Adipocyte (in vitro differentiated cells): ENCODE results near the gene POLN.
A peak's percentile ranks its signal among the peaks of the same experiment; 100 is the strongest.

ENCODE experiments used
- DNase-seq: peaks from one replicate; pipeline ENCODE4 v3.0.0-alpha.2; 2015; ENCODE audit warnings: low read depth
- H3K27me3 ChIP-seq: replicated peaks from 2 replicates; pipeline ENCODE4 v1.7.0; 2013; ENCODE audit warnings: mild to moderate bottlenecking, low read length, moderate library complexity; ENCODE audit not compliant: control insufficient read depth, insufficient read depth
- H3K36me3 ChIP-seq: 2 replicates; pipeline ENCODE4 v1.7.0; 2013; ENCODE audit warnings: low read length, mild to moderate bottlenecking, moderate library complexity; ENCODE audit not compliant: control insufficient read depth, insufficient read depth, severe bottlenecking
- H3K4me1 ChIP-seq: 2 replicates; pipeline ENCODE4 v1.7.0; 2013; ENCODE audit warnings: mild to moderate bottlenecking, low read length, moderate library complexity; ENCODE audit not compliant: control insufficient read depth, insufficient read depth
- H3K4me3 ChIP-seq: 2 replicates; pipeline ENCODE4 v1.7.0; 2013; ENCODE audit warnings: mild to moderate bottlenecking, low read length, moderate library complexity
- H3K9ac ChIP-seq: 2 replicates; pipeline ENCODE4 v1.7.0; 2013; ENCODE audit warnings: mild to moderate bottlenecking, low read length, moderate library complexity
- H3K9me3 ChIP-seq: 2 replicates; pipeline ENCODE4 v1.7.0; 2013; ENCODE audit warnings: mild to moderate bottlenecking, low read length, moderate library complexity; ENCODE audit not compliant: control insufficient read depth

POLN gene

GRCh38 chr4:2060611-2061185 lies 181.2 kb downstream of the POLN start:
- Histone ChIP-seq H3K9me3 (no peaks in the 10 kb centered on the region), H3K4me3 (no peak overlapping the region), H3K36me3 (no peaks in the 10 kb centered on the region), H3K9ac (no peak overlapping the region), H3K4me1 (no peaks in the 10 kb centered on the region), H3K27me3 (peaks cover 27% of the 10 kb centered on the region)
- no peak for DNase-seq

GRCh38 chr4:2059726-2060602 lies 182.0 kb downstream of the POLN start:
- H3K36me3 ChIP-seq, result no peaks in the 10 kb centered on the region
- H3K27me3 ChIP-seq, result peaks cover 33% of the 10 kb centered on the region
- no peak overlapping the region for H3K9ac ChIP-seq
- H3K4me3 ChIP-seq, result no peak overlapping the region
- H3K4me1 ChIP-seq, result no peaks in the 10 kb centered on the region
- no peaks in the 10 kb centered on the region for H3K9me3 ChIP-seq
- peak; percentile 51 for DNase-seq

GRCh38 chr4:2059046-2059725 lies 182.7 kb downstream of the POLN start, which contains the start of gene NAT8L:
NAT8L (plus strand) TSS chr4:2059327; CDS start chr4:2059512, 185 bp downstream.
- DNase-seq, result peak; percentile 60
- Histone ChIP-seq H3K36me3 (no peaks in the 10 kb centered on the region), H3K27me3 (peaks cover 33% of the 10 kb centered on the region)

GRCh38 chr4:2058264-2059045 lies 183.5 kb downstream of the POLN start:
- H3K4me3 ChIP-seq, result no peak overlapping the region
- no peaks in the 10 kb centered on the region for H3K9me3 ChIP-seq
- H3K4me1 ChIP-seq, result no peaks in the 10 kb centered on the region
- H3K27me3 ChIP-seq, result peaks cover 37% of the 10 kb centered on the region
- H3K36me3 ChIP-seq, result no peaks in the 10 kb centered on the region
- peak; percentile 55 for DNase-seq
- no peak overlapping the region for H3K9ac ChIP-seq

More at GRCh38 chr4:2059046-2059725, 182.7 kb downstream of the POLN start, which contains the start of gene NAT8L:
- H3K4me3 ChIP-seq, result no peak within 1 kb of the TSS
- H3K4me1 ChIP-seq, result no peaks in the 10 kb centered on the region
- H3K9ac ChIP-seq, result no peak within 1 kb of the TSS
- no peaks in the 10 kb centered on the region for H3K9me3 ChIP-seq

- no peaks in the 10 kb centered on the region for H3K4me1 ChIP-seq
- DNase-seq, result no peak
- peaks cover 43% of the 10 kb centered on the region for H3K27me3 ChIP-seq
- no peak overlapping the region for H3K9ac ChIP-seq
- H3K4me3 ChIP-seq, result no peak overlapping the region
- no peaks in the 10 kb centered on the region for H3K36me3 ChIP-seq
- H3K9me3 ChIP-seq, result no peaks in the 10 kb centered on the region
These were observed 184.4 kb downstream of the POLN start for GRCh38 chr4:2057382-2058065.

GRCh38 chr4:2054217-2054616 lies 187.7 kb downstream of the POLN start:
- Histone ChIP-seq H3K4me3 (no peak overlapping the region), H3K4me1 (no peaks in the 10 kb centered on the region), H3K9ac (no peak overlapping the region), H3K27me3 (peaks cover 54% of the 10 kb centered on the region), H3K9me3 (no peaks in the 10 kb centered on the region), H3K36me3 (no peaks in the 10 kb centered on the region)
- DNase-seq, result no peak

GRCh38 chr4:2051086-2051485 lies 190.8 kb downstream of the POLN start:
- no peaks in the 10 kb centered on the region for H3K36me3 ChIP-seq
- DNase-seq, result no peak

GRCh38 chr4:2049811-2050210 lies 192.1 kb downstream of the POLN start:
- Histone ChIP-seq H3K4me3 (no peak overlapping the region), H3K4me1 (no peaks in the 10 kb centered on the region), H3K36me3 (no peaks in the 10 kb centered on the region), H3K9me3 (no peaks in the 10 kb centered on the region), H3K9ac (no peak overlapping the region), H3K27me3 (peaks cover 40% of the 10 kb centered on the region)
- no peak for DNase-seq

More at GRCh38 chr4:2051086-2051485, 190.8 kb downstream of the POLN start:
- H3K9me3 ChIP-seq, result no peaks in the 10 kb centered on the region
- no peaks in the 10 kb centered on the region for H3K4me1 ChIP-seq
- H3K9ac ChIP-seq, result no peak overlapping the region
- H3K4me3 ChIP-seq, result no peak overlapping the region
- H3K27me3 ChIP-seq, result peaks cover 46% of the 10 kb centered on the region

GRCh38 chr4:2049381-2049780 lies 192.5 kb downstream of the POLN start:
- no peak for DNase-seq

GRCh38 chr4:2048831-2049230 lies 193.1 kb downstream of the POLN start:
- H3K27me3 ChIP-seq, result peaks cover 37% of the 10 kb centered on the region
- no peaks in the 10 kb centered on the region for H3K4me1 ChIP-seq
- DNase-seq, result no peak
- H3K9ac ChIP-seq, result no peak overlapping the region
- no peaks in the 10 kb centered on the region for H3K9me3 ChIP-seq
- H3K4me3 ChIP-seq, result no peak overlapping the region
- H3K36me3 ChIP-seq, result no peaks in the 10 kb centered on the region

More at GRCh38 chr4:2049381-2049780, 192.5 kb downstream of the POLN start:
- H3K4me3 ChIP-seq, result no peak overlapping the region
- H3K27me3 ChIP-seq, result peaks cover 40% of the 10 kb centered on the region
- no peak overlapping the region for H3K9ac ChIP-seq
- no peaks in the 10 kb centered on the region for H3K9me3 ChIP-seq
- no peaks in the 10 kb centered on the region for H3K36me3 ChIP-seq
- no peaks in the 10 kb centered on the region for H3K4me1 ChIP-seq
